H1 (cell line): ENCODE results near the gene CD58. TPM values are rescaled to one million over a fixed set of nuclear protein-coding genes. Genes with fewer than 3 reads are reported as not detected.

ENCODE experiments used
- CTCF ChIA-PET: fragments of 300-600 bp; sonication (Branson Sonifier 250); formaldehyde crosslinking; loops from one replicate; lab custom pipeline; 2021; ENCODE audit not compliant: partially characterized antibody; lab: Charles Lee
- POLR2A ChIA-PET: fragments of 300-600 bp; sonication (Branson Sonifier 250); formaldehyde crosslinking; loops from one replicate; lab custom pipeline; 2021; ENCODE audit warnings: inconsistent platforms; ENCODE audit not compliant: partially characterized antibody; lab: Charles Lee
- DNase-seq, 2 experiments: peaks; one replicate each; pipeline versions ENCODE4 v3.0.0 to v3.0.0-alpha.2; 2010 to 2022; ENCODE audit warnings: low spot score in 2 of 2, low read depth in 1 of 2, mixed read lengths in 1 of 2
- FAIRE-seq: peaks from 2 replicates; lab custom pipeline; 2011; peaks lifted over from hg19 to GRCh38; lab: Jason Lieb, UNC
- H2AFZ ChIP-seq: 2 replicates; pipeline ENCODE4 v1.8.1; 2012; ENCODE audit warnings: low read length, inconsistent platforms
- H2AK5ac ChIP-seq: 2 replicates; pipeline ENCODE4 v1.6.1; 2013; ENCODE audit warnings: low read depth, low read length
- H2BK120ac ChIP-seq: replicated peaks from 2 replicates; pipeline ENCODE3; 2013; ENCODE audit warnings: low read depth, low read length, inconsistent platforms
- H2BK12ac ChIP-seq: 2 replicates; pipeline ENCODE4 v1.6.1; 2013; ENCODE audit warnings: low read depth, low read length
- H2BK15ac ChIP-seq: 2 replicates; pipeline ENCODE4 v1.6.1; 2013; ENCODE audit warnings: low read length
- H2BK20ac ChIP-seq: 2 replicates; pipeline ENCODE4 v1.6.1; 2013; ENCODE audit warnings: low read length
- H2BK5ac ChIP-seq: 2 replicates; pipeline ENCODE4 v1.6.1; 2013; ENCODE audit warnings: low read depth, low read length
- H3K14ac ChIP-seq: 2 replicates; pipeline ENCODE4 v1.6.1; 2013; ENCODE audit warnings: inconsistent platforms; ENCODE audit not compliant: insufficient read length
- H3K18ac ChIP-seq: 2 replicates; pipeline ENCODE4 v1.6.1; 2013; ENCODE audit warnings: low read length; ENCODE audit errors: extremely low read depth
- H3K23ac ChIP-seq: 2 replicates; pipeline ENCODE4 v1.6.1; 2013; ENCODE audit warnings: inconsistent platforms; ENCODE audit not compliant: insufficient read length
- H3K23me2 ChIP-seq: 2 replicates; pipeline ENCODE4 v1.6.1; 2013; ENCODE audit warnings: low read depth, low read length
- H3K27ac ChIP-seq: 2 replicates; pipeline ENCODE4 v1.6.1; 2011; ENCODE audit warnings: low read depth, low read length, inconsistent platforms
- H3K27me3 ChIP-seq, 4 experiments: replicated peaks in 1 of 4; 1 replicate in 1 of 4; 2 replicates in 3 of 4; pipeline versions ENCODE4 v1.6.1 to v1.8.1; 2011 to 2013; ENCODE audit warnings: low read length in 3 of 4, mild to moderate bottlenecking in 3 of 4, inconsistent platforms in 2 of 4, mixed read lengths in 2 of 4, moderate library complexity in 1 of 4; ENCODE audit not compliant: control insufficient read depth in 3 of 4, insufficient read depth in 3 of 4; ENCODE audit errors: extremely low read depth in 1 of 4
- H3K36me3 ChIP-seq, 4 experiments: 2 replicates each; pipeline versions ENCODE4 v1.6.1 to v1.8.1; 2011 to 2013; ENCODE audit warnings: mild to moderate bottlenecking in 4 of 4, low read length in 3 of 4, moderate library complexity in 2 of 4, control low read depth in 1 of 4, inconsistent platforms in 1 of 4; ENCODE audit not compliant: insufficient read depth in 4 of 4, control insufficient read depth in 2 of 4
- H3K4ac ChIP-seq: replicated peaks from 2 replicates; pipeline ENCODE3; 2013; ENCODE audit warnings: low read length, low read depth, mixed read lengths, inconsistent platforms; ENCODE audit not compliant: insufficient read length
- H3K4me1 ChIP-seq, 4 experiments: replicated peaks in 1 of 4; 1 replicate in 1 of 4; 2 replicates in 3 of 4; pipeline versions ENCODE4 v1.6.1 to v1.8.1; 2011 to 2013; ENCODE audit warnings: low read length in 3 of 4, inconsistent platforms in 2 of 4, mixed read lengths in 1 of 4; ENCODE audit not compliant: insufficient read depth in 4 of 4, control insufficient read depth in 3 of 4
- H3K4me2 ChIP-seq, 2 experiments: 2 replicates each; pipeline versions ENCODE4 v1.6.1 to v1.8.1; 2011 to 2013; ENCODE audit warnings: low read depth in 2 of 2, low read length in 2 of 2, control low read depth in 1 of 2, inconsistent platforms in 1 of 2, mild to moderate bottlenecking in 1 of 2; ENCODE audit not compliant: insufficient read depth in 1 of 2
- H3K4me3 ChIP-seq, 4 experiments: fragments of 200-600, 300-600 bp in 1 of 4; sonication (generic), shearing (Covaris generic), sonication (Bioruptor Twin) in 1 of 4; 2 replicates each; pipeline versions ENCODE4 v1.5.1 to v1.8.1; 2011 to 2016; ENCODE audit warnings: low read length in 4 of 4, low read depth in 3 of 4, control low read depth in 2 of 4, inconsistent platforms in 2 of 4, mild to moderate bottlenecking in 2 of 4, mixed read lengths in 1 of 4, moderate library complexity in 1 of 4; ENCODE audit not compliant: insufficient read depth in 2 of 4; ENCODE audit errors: extremely low read depth in 1 of 4
- H3K56ac ChIP-seq: replicated peaks from 2 replicates; pipeline ENCODE3; 2013; ENCODE audit warnings: low read depth, mild to moderate bottlenecking, mixed read lengths, low read length, inconsistent platforms; ENCODE audit not compliant: insufficient read length
- H3K79me1 ChIP-seq: 2 replicates; pipeline ENCODE4 v1.6.1; 2013; ENCODE audit warnings: low read depth, low read length, control low read depth
- H3K79me2 ChIP-seq, 2 experiments: 2 replicates each; pipeline versions ENCODE4 v1.6.1 to v1.8.1; 2012 to 2013; ENCODE audit warnings: low read length in 2 of 2, mild to moderate bottlenecking in 2 of 2, inconsistent platforms in 1 of 2; ENCODE audit not compliant: insufficient read depth in 2 of 2, control insufficient read depth in 1 of 2
- H3K9ac ChIP-seq, 4 experiments: replicated peaks in 1 of 4; 1 replicate in 1 of 4; 2 replicates in 3 of 4; pipeline versions ENCODE4 v1.6.1 to v1.8.1; 2011 to 2013; ENCODE audit warnings: low read depth in 3 of 4, low read length in 3 of 4, control low read depth in 2 of 4, mild to moderate bottlenecking in 2 of 4, moderate library complexity in 2 of 4, inconsistent platforms in 1 of 4; ENCODE audit errors: extremely low read depth in 1 of 4
- H3K9me3 ChIP-seq, 2 experiments: 2 replicates each; pipeline versions ENCODE4 v1.6.1 to v1.8.1; 2012 to 2013; ENCODE audit warnings: mild to moderate bottlenecking in 2 of 2, moderate library complexity in 2 of 2, control low read depth in 1 of 2, inconsistent platforms in 1 of 2, low read depth in 1 of 2, low read length in 1 of 2, mixed read lengths in 1 of 2; ENCODE audit not compliant: insufficient read depth in 2 of 2
- H4K20me1 ChIP-seq, 2 experiments: replicated peaks in 1 of 2; 2 replicates each; pipeline versions ENCODE3 to v1.8.1; 2011 to 2013; ENCODE audit warnings: inconsistent platforms in 2 of 2, low read length in 2 of 2, mild to moderate bottlenecking in 1 of 2; ENCODE audit not compliant: insufficient read depth in 2 of 2, control insufficient read depth in 1 of 2
- H4K5ac ChIP-seq: 2 replicates; pipeline ENCODE4 v1.6.1; 2013; ENCODE audit warnings: low read length, low read depth, mixed read lengths, inconsistent platforms; ENCODE audit not compliant: insufficient read length
- H4K8ac ChIP-seq: 2 replicates; pipeline ENCODE4 v1.8.0; 2013; ENCODE audit warnings: mild to moderate bottlenecking, moderate library complexity, low read length, inconsistent platforms; ENCODE audit not compliant: insufficient read depth; ENCODE audit errors: extremely low read depth
- H4K91ac ChIP-seq: replicated peaks from 2 replicates; pipeline ENCODE3; 2013; ENCODE audit warnings: low read length, mixed read lengths, inconsistent platforms; ENCODE audit not compliant: insufficient read length
- ASH2L ChIP-seq: fragments of 200-600, 300-600 bp; sonication (generic); IDR thresholded peaks from one replicate; pipeline ENCODE4 v1.7.1; 2017; ENCODE audit warnings: low read length
- CHD1 ChIP-seq: IDR thresholded peaks from 2 replicates; pipeline ENCODE4 v1.6.1; 2012; ENCODE audit warnings: low read depth, low read length, improper control_type of control experiment
- GTF2F1 ChIP-seq: IDR thresholded peaks from 2 replicates; pipeline ENCODE4 v1.6.1; 2012; ENCODE audit warnings: low read depth, low read length, improper control_type of control experiment, borderline replicate concordance
- KDM1A ChIP-seq: fragments of 200-600, 300-600 bp; sonication (generic); IDR thresholded peaks from 2 replicates; pipeline ENCODE4 v1.7.1; 2016; ENCODE audit warnings: mild to moderate bottlenecking, low read length, borderline replicate concordance
- PHF8 ChIP-seq: fragments of 200-600 bp; sonication (generic); conservative IDR thresholded peaks from 2 replicates; pipeline ENCODE4 v1.7.1; 2012; ENCODE audit warnings: low read depth, mild to moderate bottlenecking, inconsistent platforms, low read length, moderate library complexity
- RAD21 ChIP-seq, 2 experiments: IDR thresholded peaks in 1 of 2; conservative IDR thresholded peaks in 1 of 2; 2 replicates each; pipeline ENCODE4 v1.6.1; 2011; ENCODE audit warnings: low read depth in 2 of 2, low read length in 2 of 2, improper control_type of control experiment in 1 of 2, inconsistent platforms in 1 of 2, mild to moderate bottlenecking in 1 of 2, moderate library complexity in 1 of 2
- RFX5 ChIP-seq: IDR thresholded peaks from 2 replicates; pipeline ENCODE4 v1.6.1; 2011; ENCODE audit warnings: low read depth, low read length, improper control_type of control experiment, borderline replicate concordance
- SP2 ChIP-seq: IDR thresholded peaks from 2 replicates; pipeline ENCODE4 v1.6.1; 2012; ENCODE audit warnings: mild to moderate bottlenecking, low read length, inconsistent platforms
- SRF ChIP-seq: IDR thresholded peaks from 2 replicates; pipeline ENCODE4 v1.6.1; 2011; ENCODE audit warnings: mild to moderate bottlenecking, low read depth, low read length, moderate library complexity
- TAF1 ChIP-seq: IDR thresholded peaks from 2 replicates; pipeline ENCODE4 v1.6.1; 2011; ENCODE audit warnings: mild to moderate bottlenecking, low read depth, low read length
- TCF12 ChIP-seq: IDR thresholded peaks from 2 replicates; pipeline ENCODE4 v1.6.1; 2011; ENCODE audit warnings: low read depth, mild to moderate bottlenecking, low read length
- TEAD4 ChIP-seq: IDR thresholded peaks from 2 replicates; pipeline ENCODE4 v1.6.1; 2012; ENCODE audit warnings: low read depth, low read length, inconsistent platforms, mixed read lengths
- ZNF274 ChIP-seq: IDR thresholded peaks from 2 replicates; pipeline ENCODE4 v1.7.0; 2012; ENCODE audit warnings: low read length, borderline replicate concordance; ENCODE audit errors: extremely low read depth
- WGBS, 2 experiments: shearing (Covaris generic) in 1 of 2; methylation state at CpG; one replicate each; pipeline versions ENCODE4 v1.1.6 to v1.1.7; 2013 to 2015; ENCODE audit warnings: low lambda C conversion rate in 2 of 2, mixed read lengths in 2 of 2, inconsistent platforms in 1 of 2, low coverage in 1 of 2, missing lambda C conversion rate in 1 of 2; ENCODE audit not compliant: insufficient replicate concordance in 2 of 2, insufficient coverage in 1 of 2, insufficient read length in 1 of 2; ENCODE audit errors: extremely low coverage in 1 of 2, missing lambda C conversion rate in 1 of 2; 5-methylcytosine and 5-hydroxymethylcytosine counted together
- polyA plus RNA-seq, 7 experiments: library from polyadenylated mRNA; depleted of rRNA in 3 of 7; stranded (reverse) in 5 of 7; unstranded in 2 of 7; fragments of >200 nt in 5 of 7; fragments of 200-250 nt in 2 of 7; gene quantifications; 1 replicate in 5 of 7; 2 replicates in 1 of 7; 4 replicates in 1 of 7; pipeline versions ENCODE4 v1.2.1 to v1.2.3, GENCODE V29; 2011 to 2013; ENCODE audit warnings: missing spikeins in 2 of 7, mixed read lengths in 2 of 7
- total RNA-seq: library from RNA; stranded (reverse); fragmentation: NEBNext Ultra II Directional; extraction: Animal tissue kit (Norgen Biotek cat#: 25700); gene quantifications from 2 replicates; pipeline ENCODE4 v1.2.1, GENCODE V29; 2021

CD58 gene
- total and polyA plus RNA-seq, 2 of the 8 experiments (the other 6 are each of a cell fraction or from before 2014, with no cell fraction given): 5.3 to 5.5 TPM

DNA sequence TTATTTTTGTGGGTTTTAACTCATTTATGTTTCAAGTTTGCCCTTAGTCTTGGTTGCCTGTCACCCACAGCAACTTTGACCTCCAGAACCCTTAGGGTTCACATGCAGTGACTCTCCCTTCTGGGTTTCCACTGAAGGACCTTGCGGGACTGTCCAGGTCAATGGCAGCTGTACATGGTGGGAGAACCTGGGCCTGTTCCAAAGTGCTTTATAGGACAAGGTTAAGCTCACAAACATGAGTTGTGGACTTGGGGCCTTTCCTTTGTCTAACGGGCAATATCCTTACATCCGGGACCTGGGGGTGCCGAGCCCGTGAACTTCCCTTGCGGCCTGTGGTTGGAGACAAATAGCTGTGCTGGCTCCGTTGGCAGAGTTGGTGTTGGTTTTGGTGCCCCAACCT lies 77.8 kb downstream of the CD58 start:
- no peaks in the 10 kb centered on the region for H3K27me3 ChIP-seq
- no peak overlapping the region for H2BK15ac ChIP-seq
- WGBS, 2 experiments: 97% methylated on average over 7 of the region's 7 CpGs; no CpG with 5 or more reads in 1 of the 2 experiments
- no peaks in the 10 kb centered on the region for H3K23me2 ChIP-seq
- no peak overlapping the region for H2AK5ac ChIP-seq
- no peaks in the 10 kb centered on the region for H3K79me2 ChIP-seq
- POLR2A ChIA-PET: interaction anchor here (0.8 kb wide), 1 partner anchor 74 kb away, joined by 3 read pairs; no protein-coding TSS in a partner anchor
- H3K27ac ChIP-seq: no peak overlapping the region
- TF ChIP-seq TCF12: no peak
- no peak for TF ChIP-seq ASH2L
- TF ChIP-seq CHD1: no peak
- no peak for TF ChIP-seq TAF1
- TF ChIP-seq KDM1A: no peak
- TF ChIP-seq SP2: no peak
- no peak for TF ChIP-seq RFX5
- no peak for TF ChIP-seq TEAD4
- no peak for TF ChIP-seq PHF8
- no peak for TF ChIP-seq GTF2F1
- no peak for TF ChIP-seq ZNF274
- TF ChIP-seq RAD21 (IDR thresholded peaks at IDR 0.05 in 1 of 2, conservative IDR thresholded peaks at IDR 0.05 in 1 of 2; ENCODE audit: low read depth in 2 of 2, low read length in 2 of 2): no peak
- TF ChIP-seq SRF: no peak
- CTCF ChIA-PET: interaction anchor here (0.7 to 3.2 kb wide), 6 partner anchors 8 to 354 kb away, joined by 3 to 31 read pairs (median 4); no protein-coding TSS in a partner anchor
- FAIRE-seq (no peak), DNase-seq (no peak)
- no peak overlapping the region for H4K91ac ChIP-seq
- no peak overlapping the region for H3K4ac ChIP-seq
- no peaks in the 10 kb centered on the region; a peak in 1 of 7 replicates for H3K4me1 ChIP-seq
- no peak overlapping the region for H3K4me3 ChIP-seq
- H4K5ac ChIP-seq: no peak overlapping the region
- H2BK5ac ChIP-seq: no peak overlapping the region
- no peaks in the 10 kb centered on the region for H3K36me3 ChIP-seq
- H3K79me1 ChIP-seq: no peaks in the 10 kb centered on the region
- H2BK20ac ChIP-seq: no peak overlapping the region
- no peak overlapping the region for H3K9ac ChIP-seq
- H3K14ac ChIP-seq: no peak overlapping the region
- no peak overlapping the region for H2BK12ac ChIP-seq
- H2AFZ ChIP-seq: no peak overlapping the region
- no peak overlapping the region for H2BK120ac ChIP-seq
- no peaks in the 10 kb centered on the region for H4K20me1 ChIP-seq
- H3K23ac ChIP-seq: no peak overlapping the region
- H3K56ac ChIP-seq: no peak overlapping the region
- H4K8ac ChIP-seq: no peak overlapping the region
- H3K18ac ChIP-seq: no peak overlapping the region
- no peaks in the 10 kb centered on the region for H3K9me3 ChIP-seq
- no peak overlapping the region for H3K4me2 ChIP-seq
